CD4-positive, alpha-beta T cell treated with Interleukin-6 for 4 hours (primary cell): Measurements from ENCODE around the gene RPS25.
"Not testable (repeated sequence)": the region's sequence is repeated elsewhere in the genome, so short reads cannot be mapped to it uniquely, and the experiment has no call there.

Source experiments
- DNase-seq: peaks from one replicate; pipeline ENCODE4 v3.0.0-alpha.2; 2020; ENCODE audit warnings: mixed read lengths

The RPS25 gene

DNA sequence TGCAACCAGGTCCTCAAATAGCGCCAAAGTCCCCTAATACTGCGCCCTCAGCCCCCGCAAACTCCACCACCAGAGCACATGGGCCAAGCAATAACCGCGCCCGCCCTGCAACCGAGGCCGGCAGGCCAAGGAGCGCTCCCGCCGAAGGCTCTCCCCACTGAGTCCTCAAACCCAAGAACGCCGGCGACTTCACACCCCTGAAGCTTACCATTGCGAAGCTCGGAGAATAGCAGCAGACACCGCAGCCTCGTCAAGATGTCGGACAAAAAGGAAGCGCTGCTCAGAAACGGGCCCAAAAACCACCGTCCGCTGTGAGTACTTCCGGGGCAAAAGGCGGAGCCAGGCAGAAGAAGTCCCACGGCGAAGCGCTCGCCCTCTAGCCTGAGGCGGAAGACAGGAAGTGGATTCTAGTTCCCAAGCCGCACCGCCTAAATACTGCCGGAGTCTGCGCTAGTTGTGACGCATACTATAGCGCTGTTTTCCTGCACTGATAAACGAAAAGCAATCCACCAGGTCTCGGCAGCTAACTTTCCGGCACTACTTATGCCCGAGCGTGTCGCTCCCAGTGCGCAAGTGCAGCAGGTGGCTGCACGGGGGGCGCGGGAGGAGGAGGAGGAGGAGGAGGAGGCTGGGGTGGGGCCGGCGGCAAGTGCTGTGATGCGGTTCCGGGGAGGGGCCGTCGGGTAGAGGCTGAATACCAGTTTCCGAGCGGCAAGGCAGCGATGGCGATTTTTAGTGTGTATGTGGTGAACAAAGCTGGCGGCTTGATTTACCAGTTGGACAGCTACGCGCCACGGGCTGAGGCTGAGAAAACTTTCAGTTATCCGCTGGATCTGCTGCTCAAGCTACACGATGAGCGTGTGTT, at the start of gene RPS25, which contains the start of gene TRAPPC4:
RPS25 (minus strand) TSS at position 270 of the 865 bp plus-strand sequence; CDS start at position 211, 59 bp downstream.
TRAPPC4 (plus strand) TSS at position 693 of the 865 bp plus-strand sequence; CDS start at position 723, 30 bp downstream.
- DNase-seq: peak; percentile 96

DNA sequence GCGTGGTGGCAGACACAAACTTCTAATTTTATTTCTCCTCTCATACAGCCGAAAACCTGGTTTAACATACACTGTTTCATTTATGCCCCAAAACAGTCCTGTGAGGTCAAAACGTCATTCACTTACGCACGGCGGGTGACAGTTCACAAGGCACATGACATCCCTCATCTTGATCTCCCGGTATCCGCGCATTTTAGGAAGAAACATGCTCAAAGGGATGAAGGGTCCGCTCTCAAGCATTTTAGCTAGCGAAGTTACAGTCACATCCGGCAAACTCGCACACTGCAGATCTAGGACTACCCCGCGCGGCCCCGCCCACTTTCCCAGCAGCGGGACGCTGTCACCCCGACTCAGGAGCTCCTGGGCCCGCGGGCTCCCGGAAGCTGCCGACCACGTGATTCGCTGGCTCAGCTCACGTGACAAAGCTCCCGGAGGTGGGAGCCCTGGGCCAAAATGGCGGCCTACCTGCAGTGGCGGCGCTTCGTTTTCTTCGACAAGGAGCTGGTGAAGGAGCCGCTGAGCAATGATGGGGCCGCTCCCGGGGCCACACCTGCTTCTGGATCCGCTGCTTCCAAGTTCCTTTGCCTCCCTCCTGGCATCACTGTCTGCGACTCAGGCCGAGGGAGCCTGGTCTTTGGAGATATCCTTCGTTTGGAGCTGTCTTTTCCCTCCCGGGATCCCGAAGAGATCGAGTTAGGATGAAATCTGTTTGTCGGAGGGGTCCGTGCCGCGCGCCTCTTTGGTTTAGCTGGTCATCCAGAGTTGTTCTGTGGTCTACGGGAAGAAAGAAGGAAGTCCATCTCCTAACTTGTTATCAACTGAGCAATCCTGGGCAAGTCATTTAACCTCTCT, 49.5 kb upstream of the RPS25 start, which contains the start of gene VPS11:
VPS11 (plus strand) TSS at position 448 of the 852 bp plus-strand sequence; CDS start at position 454, 6 bp downstream.
- peak; percentile 99 for DNase-seq

DNA sequence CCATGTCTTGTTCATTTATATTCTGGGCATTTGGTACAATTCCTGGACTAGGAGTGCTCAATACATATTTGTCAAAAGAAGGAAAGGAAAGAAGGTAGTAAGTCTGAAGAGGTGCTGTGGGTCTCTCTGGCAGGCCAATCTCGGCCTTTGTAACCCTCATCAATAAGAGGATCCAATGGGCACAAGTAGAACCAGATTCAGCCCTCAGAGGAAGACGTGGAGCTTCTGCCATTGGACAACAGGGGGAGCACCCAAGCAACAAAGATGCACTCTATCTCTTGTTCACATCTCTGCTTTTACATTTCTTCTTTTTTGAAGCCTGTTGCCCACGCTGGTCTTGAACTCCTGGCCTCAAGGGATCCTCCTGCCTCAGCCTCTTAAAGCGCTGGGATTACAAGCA, 47.2 kb upstream of the RPS25 start:
- DNase-seq: peak; percentile 59

DNA sequence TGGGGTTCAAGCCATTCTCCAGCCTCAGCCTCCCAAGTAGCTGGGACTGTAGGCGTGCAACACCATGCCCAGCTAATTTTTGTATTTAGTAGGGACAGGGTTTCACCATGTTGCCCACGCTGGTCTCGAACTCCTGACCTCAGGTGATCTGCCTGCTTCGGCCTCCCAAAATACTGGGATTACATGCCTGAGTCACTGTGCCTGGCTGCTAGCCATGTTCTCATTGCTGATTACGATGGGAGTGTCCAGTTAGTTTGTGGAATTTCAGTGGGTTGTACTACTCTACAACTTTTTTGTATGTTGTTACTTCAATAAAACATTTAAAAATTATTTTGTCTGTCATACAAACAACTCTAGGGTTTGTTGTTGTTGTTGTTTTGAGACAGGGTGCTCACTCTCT, 44.6 kb upstream of the RPS25 start:
- no peak for DNase-seq

DNA sequence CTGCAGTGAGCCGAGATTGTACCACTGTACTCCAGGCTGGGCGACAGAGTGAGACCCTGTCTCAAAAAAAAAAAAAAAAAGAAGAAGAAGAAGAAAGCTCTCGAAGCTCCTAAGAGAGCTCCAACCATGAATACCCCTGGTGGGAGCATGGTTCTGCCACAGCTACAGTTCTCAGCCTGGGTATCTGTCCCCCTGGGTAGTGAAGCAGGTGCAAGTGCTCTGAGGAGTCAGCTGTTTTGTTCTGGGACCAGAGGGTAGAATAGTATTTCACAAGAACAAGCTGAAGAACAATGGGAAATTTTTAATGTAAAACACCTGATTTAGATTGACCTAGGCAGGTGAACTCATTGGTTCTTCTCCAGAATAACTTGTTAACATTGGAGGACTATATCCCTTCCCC, 43.1 kb upstream of the RPS25 start:
- no peak for DNase-seq

DNA sequence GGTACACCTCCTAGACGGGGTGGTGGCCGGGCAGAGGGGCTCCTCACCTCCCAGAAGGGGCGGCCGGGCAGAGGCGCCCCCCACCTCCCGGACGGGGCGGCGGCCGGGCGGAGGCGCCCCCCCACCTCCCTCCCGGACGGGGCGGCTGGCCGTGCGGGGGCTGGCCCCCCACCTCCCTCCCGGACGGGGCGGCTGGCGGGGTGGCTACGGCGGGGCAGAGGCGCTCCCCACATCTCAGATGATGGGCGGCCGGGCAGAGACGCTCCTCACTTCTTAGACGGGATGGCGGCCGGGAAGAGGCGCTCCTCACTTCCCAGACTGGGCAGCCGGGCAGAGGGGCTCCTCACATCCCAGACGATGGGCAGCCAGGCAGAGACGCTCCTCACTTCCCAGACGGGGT, 41.0 kb upstream of the RPS25 start:
- not testable (repeated sequence) for DNase-seq

DNA sequence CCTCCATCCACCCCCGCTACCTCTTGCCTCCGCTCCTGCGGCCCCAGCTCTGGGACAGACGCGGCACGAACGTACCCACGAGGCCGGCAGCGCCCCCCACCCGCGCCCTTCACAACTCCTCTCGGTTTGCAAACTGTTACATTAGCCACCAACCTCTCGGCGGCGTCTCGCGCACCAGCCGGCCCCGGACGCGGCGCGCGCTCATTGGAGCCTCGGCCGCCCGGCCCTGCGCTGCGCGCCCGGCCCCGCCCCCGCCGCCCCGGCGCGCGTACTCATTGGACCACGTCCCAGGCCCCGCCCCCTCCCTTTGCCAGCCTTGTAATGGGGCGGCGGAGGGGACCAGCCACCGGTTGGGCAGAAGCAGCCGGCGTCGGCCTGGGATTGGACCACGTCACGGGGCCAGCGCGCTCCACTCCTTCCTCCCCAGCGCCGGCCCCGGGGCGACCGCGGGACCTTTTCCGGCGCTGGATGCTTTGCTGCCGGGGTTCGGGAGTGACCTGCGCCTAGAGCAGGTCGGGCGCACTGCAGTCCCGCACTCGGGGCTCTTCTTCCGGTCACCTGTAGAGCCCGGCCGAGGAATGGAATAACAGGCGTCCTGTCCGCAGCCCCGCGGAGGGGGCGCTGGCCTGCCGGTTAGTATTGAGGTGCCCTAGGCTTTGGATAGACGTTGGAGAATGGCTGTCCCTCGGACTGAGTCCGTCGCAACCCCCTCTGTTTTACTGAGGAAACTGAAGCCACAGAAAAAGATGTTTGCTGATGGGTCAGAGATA, 39.0 kb upstream of the RPS25 start, which contains the start of gene HYOU1:
HYOU1 (minus strand) TSS at position 206 of the 770 bp plus-strand sequence. CDS start 1,045 bp downstream, outside the sequence.
- peak; percentile 100 for DNase-seq

DNA sequence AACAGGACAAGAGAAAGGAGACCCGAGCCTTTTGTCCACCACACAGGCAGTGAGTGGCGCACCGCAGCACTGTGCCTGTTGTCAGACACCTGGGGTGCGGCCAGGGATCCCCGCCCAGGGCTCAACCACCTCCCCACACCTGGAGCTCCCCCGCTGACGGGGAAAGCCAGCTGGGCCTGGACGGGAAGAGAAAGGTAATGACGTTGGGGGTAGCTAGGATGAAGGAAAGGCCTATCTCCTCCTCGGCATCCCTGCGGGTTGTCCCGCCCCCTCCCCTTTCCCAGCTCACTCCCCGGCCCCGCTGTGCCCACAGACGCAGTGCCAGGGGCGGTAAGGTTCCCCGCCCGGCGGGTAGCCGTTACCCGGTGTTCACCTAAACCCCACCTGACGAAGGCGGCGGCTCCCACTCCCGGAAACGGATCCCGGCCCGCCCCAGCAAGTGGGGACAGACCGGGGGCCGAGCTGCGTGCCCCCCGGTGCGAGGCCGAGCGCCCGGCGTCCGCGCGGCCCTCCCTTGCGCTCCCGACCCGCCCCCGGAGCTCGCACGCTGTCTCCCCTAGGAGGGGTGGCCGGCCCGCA, 38.4 kb upstream of the RPS25 start:
- DNase-seq: peak; percentile 50

DNA sequence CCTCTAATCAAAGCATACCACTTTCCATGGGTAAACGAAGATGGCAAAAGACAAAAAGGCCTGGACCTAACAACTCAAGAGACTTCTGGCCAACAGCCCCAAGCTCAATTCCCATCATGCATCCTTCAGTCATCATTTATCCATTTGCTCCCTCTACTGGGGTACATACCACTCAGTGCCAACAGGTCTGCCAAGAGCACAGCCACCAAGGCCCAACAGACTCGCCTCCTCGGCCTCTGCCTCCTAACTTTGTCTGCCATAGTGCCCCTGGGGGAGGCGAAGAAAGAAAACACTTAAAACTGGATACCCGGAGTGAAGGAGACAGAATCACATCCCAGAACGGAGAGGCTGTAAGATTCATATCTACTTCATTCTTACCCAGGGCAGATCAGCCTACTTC, 37.8 kb upstream of the RPS25 start:
- DNase-seq: no peak

DNA sequence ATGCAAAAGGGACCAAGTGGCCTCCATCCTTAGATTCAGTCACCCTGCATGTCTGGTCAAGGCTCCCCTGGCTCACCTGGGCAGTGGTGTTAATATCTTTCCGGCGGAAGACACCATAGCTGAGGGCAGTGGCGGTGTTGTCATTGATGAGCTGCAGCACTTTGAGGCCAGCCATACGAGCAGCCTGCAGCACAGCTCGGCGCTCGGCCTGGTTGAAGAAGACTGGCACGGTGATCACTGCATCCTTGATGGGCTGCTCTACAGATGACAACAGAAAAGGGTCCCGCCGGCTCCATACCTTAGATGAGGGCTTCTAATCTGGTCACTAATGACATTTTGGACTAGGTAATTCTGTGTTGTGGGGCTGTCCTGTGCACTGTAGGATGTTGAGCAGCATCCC, 36.3 kb upstream of the RPS25 start:
- DNase-seq: no peak

DNA sequence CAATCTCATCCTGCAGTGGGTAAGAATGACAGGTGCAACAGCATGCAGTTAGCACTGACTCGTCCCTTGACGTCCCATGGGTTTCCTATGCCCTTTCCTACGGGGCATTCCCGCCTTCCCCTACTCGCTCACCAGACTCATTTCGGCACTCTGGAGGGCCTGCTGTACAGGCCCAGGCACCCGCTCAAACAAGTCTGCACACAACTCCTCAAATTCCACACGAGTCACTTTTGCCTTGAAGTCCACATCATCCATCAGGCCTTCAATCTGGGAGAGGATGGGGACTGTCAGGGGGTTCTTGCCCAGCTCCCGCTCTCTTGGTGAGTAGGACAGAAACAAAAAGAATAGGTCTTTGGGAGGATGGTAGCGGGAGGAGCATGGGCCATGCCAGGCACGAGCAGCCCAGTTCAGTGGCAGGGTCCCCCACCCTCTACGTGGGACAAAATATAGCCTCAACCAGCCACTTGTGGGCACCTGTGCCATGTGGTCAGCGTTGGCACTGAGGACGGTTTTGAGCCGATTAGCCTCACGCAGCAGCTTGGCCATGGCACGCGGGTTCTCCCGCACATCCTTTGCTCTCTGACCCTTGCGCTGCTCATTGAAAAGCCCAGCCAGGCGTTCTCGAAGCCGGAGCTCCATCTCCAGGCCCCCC, 34.1 kb upstream of the RPS25 start:
- no peak for DNase-seq

DNA sequence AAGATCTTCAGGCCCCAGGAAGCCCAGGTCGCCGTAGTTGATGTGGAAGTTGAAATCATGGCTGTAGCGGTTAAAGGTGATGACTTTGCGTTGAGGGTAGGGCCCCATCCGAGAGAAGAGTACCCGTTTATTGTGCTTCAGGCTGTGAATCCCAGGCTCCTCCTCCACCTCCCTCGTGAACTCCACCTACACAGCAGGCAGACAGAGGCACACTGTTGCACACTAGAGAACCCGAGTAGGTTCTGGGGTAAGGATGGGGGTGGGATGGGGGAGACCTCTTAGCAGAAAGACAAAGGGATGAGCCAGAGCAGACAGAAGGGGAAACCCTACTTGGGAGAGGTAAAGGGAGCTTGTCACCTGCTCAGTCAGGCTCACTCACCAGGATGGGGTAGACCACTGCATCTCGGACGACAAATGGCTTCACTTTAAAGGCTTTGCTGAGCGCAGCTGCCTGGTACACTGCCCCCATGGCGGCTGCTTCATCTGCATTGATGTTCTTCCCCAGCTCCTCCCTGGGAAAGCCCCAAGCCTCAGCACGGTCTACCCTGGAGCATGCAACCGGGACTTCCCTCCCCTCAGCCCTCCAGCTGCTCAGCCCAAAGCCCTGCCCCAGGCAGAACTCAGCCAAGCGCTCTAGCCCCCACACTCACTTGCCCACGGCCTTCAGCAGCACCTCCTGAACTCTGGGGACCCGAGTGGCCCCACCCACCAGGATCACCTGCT, 33.5 kb upstream of the RPS25 start:
- DNase-seq: no peak

DNA sequence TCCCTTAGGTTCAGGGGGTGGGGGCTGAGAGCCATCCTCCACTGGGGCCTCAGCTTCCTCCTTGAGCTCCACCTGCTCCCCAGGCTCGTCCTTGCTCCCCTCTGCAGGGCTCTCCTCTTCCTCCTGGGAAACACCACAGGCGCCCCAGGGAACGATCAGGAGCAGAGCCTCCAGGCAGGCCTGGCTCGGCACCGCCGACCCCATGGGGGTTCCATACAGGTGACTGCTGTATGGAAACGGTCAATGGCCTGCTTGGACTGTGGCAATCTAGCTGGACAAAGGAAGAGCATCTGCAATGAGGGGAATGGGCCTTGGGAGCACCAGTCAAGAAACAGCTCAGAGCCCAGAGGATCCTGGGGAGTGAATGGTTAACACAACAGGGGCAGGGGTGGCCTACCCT, 30.9 kb upstream of the RPS25 start:
- DNase-seq: no peak

DNA sequence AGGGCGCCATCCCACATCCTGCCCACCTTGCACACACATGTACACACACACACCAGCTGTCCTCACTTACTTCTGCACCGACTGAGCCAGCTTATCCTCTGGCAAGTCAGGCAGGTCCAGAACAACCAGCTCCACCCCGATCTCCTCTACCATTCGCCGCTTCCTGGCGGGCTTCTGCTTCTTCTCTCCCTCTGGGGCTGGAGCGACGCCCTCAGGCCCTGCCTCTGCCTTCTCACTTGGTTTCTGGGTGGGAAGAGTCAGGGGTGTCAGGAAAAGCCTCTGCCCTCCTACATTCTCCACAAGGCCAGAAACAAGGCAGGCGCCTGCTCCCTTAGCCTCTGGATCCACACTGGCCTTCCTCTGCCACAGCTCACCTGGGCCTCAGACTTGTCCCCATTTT, 30.5 kb upstream of the RPS25 start:
- no peak for DNase-seq

DNA sequence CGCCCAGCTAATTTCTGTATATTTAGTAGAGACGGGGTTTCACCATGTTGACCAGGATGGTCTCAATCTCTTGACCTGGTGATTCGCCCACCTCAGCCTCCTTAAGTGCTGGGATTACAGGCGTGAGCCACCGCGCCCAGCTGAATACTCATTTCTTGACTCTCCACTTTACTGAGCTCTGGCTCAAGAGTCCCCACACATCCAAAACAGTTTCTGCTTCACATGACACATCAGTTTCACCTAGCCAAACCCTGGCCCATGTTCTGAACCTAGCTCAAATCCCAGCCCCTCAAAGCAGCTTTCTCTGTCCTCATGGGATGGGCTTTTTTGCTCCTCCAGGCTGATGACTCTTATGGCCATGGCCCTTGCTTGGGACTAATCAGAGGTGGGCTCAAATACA, 29.1 kb upstream of the RPS25 start:
- no peak for DNase-seq

DNA sequence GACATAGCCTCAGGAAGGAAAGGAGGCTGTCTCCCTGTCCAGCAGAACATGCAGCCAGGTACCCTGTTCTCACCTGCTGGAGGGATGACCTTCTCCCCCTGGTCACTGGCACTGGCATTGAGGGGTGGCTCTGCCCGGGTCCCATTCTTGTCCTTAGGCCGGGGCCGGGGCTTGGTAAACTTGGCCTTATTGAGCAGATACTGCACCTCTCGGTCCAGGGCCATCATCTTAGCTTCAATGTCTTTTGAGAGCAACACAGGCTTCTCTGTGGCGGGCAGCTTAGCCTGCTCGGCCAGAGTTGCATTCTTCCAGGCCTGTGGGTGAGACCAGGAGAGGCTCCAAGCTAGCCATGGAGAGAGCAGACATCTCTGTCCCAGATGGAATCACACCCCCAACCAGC, 28.3 kb upstream of the RPS25 start:
- DNase-seq: no peak

DNA sequence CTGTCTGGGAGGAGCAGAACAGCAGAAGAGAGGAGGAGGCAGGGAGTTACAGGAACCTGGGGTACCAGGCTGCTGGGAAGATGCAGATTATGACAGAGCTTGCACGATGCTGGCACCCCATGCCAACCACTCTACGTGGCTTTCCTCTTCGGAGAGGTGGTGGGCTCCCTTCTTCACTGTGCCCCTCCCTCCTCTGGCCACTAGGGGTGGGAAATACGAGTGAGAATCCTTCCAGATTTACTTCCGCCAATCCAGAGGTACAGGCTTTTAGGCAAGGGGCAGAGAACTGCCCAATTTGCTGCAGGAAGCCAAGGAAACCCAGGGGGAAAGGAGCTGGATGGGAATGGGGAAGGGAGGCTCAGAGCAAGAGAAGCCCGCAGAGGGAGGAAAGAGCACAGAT, 26.6 kb upstream of the RPS25 start:
- DNase-seq: no peak

DNA sequence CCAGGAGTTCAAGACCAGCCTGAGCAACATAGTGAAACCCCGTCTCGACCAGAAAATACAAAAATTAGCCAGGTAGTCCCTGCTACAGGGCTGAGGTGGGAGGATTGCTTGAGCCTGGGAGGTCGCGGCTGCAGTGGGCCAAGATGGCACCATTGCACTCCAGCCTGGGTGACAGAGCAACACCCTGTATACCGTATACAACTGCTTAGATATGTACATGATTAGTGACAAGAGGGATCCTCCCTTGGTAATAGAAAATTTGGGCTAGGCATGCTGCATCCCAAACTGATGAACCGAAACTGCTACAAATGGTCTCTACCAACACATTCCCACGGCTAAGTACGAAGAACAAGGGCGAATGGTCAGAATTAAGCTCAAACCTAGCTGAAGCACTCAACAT, 24.8 kb upstream of the RPS25 start:
- no peak for DNase-seq

DNA sequence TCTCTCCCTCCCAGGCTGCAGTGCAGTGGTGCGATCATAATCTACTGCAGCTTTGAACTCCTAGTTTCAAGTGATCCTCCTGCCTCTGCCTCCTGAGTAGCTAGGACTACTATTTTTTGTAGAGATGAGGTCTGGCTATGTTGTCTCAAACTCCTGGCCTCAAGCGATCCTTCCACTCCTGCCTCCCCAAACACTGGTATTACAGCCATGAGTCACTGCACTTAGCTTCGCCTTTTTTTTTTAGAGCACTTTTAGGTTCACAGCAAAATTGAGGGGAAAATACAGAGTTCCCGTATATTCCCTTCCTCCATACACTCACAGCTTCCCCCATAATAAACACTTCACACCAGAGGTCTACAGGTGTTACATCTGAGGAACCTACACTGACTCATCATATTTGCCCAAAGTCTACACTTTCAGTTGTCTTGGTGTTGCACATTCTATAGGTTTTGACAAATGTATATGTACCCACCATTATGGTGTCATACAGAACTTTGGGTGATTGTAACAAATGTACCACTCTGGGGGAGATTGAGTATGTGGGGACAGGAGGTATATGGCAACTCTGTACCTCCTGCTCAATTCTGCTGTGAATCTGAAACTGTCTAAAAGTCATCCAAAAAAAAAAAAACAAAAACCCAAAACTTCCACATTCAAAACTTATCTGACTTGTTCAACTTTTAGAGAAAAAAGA, 23.8 kb upstream of the RPS25 start:
- DNase-seq: no peak

DNA sequence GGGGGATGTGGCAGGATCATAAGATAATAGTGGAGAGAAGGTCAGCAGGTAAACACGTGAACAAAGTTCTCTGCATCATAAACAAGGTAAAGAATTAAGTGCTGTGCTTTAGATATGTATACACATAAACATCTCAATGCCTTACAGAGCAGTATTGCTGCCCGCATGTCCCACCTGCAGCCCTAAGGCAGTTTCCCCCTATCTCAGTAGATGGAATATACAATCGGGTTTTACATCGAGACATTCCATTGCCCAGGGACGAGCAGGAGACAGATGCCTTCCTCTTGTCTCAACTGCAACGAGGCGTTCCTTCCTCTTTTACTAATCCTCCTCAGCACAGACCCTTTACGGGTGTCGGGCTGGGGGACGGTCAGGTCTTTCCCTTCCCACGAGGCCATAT, 21.3 kb upstream of the RPS25 start:
- not testable (repeated sequence) for DNase-seq
